Vagina (tissue), 2 donors: ENCODE data around the gene MACROD2.

ENCODE experiments used
- CTCF ChIP-seq, 3 experiments: fragments of 450-650 bp in 2 of 3; fragments of 200-600 bp in 1 of 3; sonication (generic) in 1 of 3; IDR thresholded peaks; one replicate each; pipeline ENCODE4 v1.5.1; 2017 to 2019; ENCODE audit warnings: antibody characterized with exemption in 3 of 3, mild to moderate bottlenecking in 2 of 3, moderate library complexity in 2 of 3
- POLR2A ChIP-seq, 2 donors: fragments of 450-650 bp; IDR thresholded peaks; one replicate each; pipeline ENCODE4 v1.6.1; 2017; ENCODE audit warnings: antibody characterized with exemption in 2 of 2, mild to moderate bottlenecking in 2 of 2, moderate library complexity in 2 of 2
- POLR2AphosphoS5 ChIP-seq, 2 donors: sonication (generic); formaldehyde crosslinking; IDR thresholded peaks; one replicate each; pipeline ENCODE4 v1.9.0; 2017; ENCODE audit warnings: antibody characterized with exemption in 2 of 2, mild to moderate bottlenecking in 2 of 2, low read depth in 1 of 2; ENCODE audit not compliant: insufficient read depth in 1 of 2

- TF ChIP-seq POLR2A (IDR thresholded peaks at IDR 0.05) (no peak), CTCF (IDR thresholded peaks at IDR 0.05) (no peak), POLR2AphosphoS5 (IDR thresholded peaks at IDR 0.05; ENCODE audit: insufficient read depth in 1 of 2, low read depth in 1 of 2) (no peak)
These were observed 732.3 kb downstream of the MACROD2 start for GRCh38 chr20:14727485-14728150.
